ENCODE measurements around the gene TAOK3. TPM values are rescaled to one million over a fixed set of nuclear protein-coding genes. Genes with fewer than 3 reads are reported as not detected.

Gene TAOK3
- total and polyA plus RNA-seq, 2 of the 4 experiments (the other 2 are of a cell fraction), result 26.3 to 54.5 TPM

GRCh38 chr12:118145798-118146156, 226.9 kb downstream of the TAOK3 start:
- H3K9me1 ChIP-seq (ENCODE audit: insufficient read depth, low read length), result no peaks in the 10 kb centered on the region
- H4K8ac ChIP-seq (ENCODE audit: low read depth in 2 of 2, low read length in 2 of 2), result no peak overlapping the region
- H3K23ac ChIP-seq (ENCODE audit: low read depth, low read length), result no peak overlapping the region
- H3K14ac ChIP-seq (replicated peaks; ENCODE audit: low read depth, low read length), result no peak overlapping the region
- H4K5ac ChIP-seq (ENCODE audit: low read depth, low read length), result no peak overlapping the region
- H3K4me3 ChIP-seq (ENCODE audit: insufficient read depth, low read depth, low read length), result no peak overlapping the region
- intact Hi-C loops (cut with micrococcal nuclease), result no loop called here
- H2BK5ac ChIP-seq (ENCODE audit: low read depth, low read length, poor library complexity, severe bottlenecking), result no peak overlapping the region
- no peak overlapping the region for H2BK20ac ChIP-seq (ENCODE audit: low read depth, low read length)
- no peak overlapping the region for H2BK120ac ChIP-seq (ENCODE audit: low read depth, low read length)
- H3K79me1 ChIP-seq (ENCODE audit: low read depth in 1 of 2, low read length in 2 of 2), result peaks cover 4 to 11% of the 10 kb centered on the region in 2 experiments; a peak in 3 of 4 replicates
- no peak overlapping the region for H3K18ac ChIP-seq (ENCODE audit: low read depth, low read length)
- in situ Hi-C loops (cut with MboI; ENCODE audit: low sequenced_read_pairs), result loop anchor here (25.0 kb wide), 1 partner anchor 283 kb away; no protein-coding TSS in a partner anchor
- H3K4ac ChIP-seq (ENCODE audit: low read depth, low read length), result no peak overlapping the region
- CTCF ChIA-PET, result no interaction called here
- dilution Hi-C loops (cut with HindIII; ENCODE audit: low sequenced_read_pairs, unreplicated experiment), result no loop called here
- H2AK9ac ChIP-seq (replicated peaks; ENCODE audit: low read depth, low read length, poor library complexity), result no peak overlapping the region
- TF ChIP-seq POLR2A (IDR thresholded peaks at IDR 0.05; ENCODE audit: low read depth, low read length) (no peak), MAFK (IDR thresholded peaks at IDR 0.05; ENCODE audit: low read depth, low read length) (no peak)
- no TSS peak for BruUV-seq (replicated peaks)
- H3K27ac ChIP-seq (ENCODE audit: insufficient read depth, low read length), result no peak overlapping the region
- no peak overlapping the region for H3K9ac ChIP-seq (ENCODE audit: low read depth, low read length)
- no peak overlapping the region for H2AK5ac ChIP-seq (ENCODE audit: low read depth, low read length)
- no peak overlapping the region for H2BK15ac ChIP-seq (ENCODE audit: low read depth, low read length)
- no peak overlapping the region for H3K4me2 ChIP-seq (ENCODE audit: low read depth, low read length)
- DNase-seq (no peak), ATAC-seq (ENCODE audit: low read depth) (no peak)
- H3K4me1 ChIP-seq (ENCODE audit: control insufficient read depth, insufficient read depth, low read length), result no peaks in the 10 kb centered on the region
- H3K56ac ChIP-seq (ENCODE audit: extremely low read depth, insufficient read depth, low read length), result no peak overlapping the region
- no peaks in the 10 kb centered on the region for H4K20me1 ChIP-seq (ENCODE audit: insufficient read depth, low read length)
- peaks cover 42% of the 10 kb centered on the region for H3K36me3 ChIP-seq (ENCODE audit: control insufficient read depth, insufficient read depth, low read length)
- H4K91ac ChIP-seq (ENCODE audit: insufficient read depth, low read depth, low read length), result no peak overlapping the region
- H3K9me3 ChIP-seq (ENCODE audit: control insufficient read depth, insufficient read depth, low read length), result no peaks in the 10 kb centered on the region
- POLR2A ChIA-PET (ENCODE audit: unreplicated experiment), result no interaction called here
- H3K27me3 ChIP-seq (ENCODE audit: control insufficient read depth, insufficient read depth, low read length), result no peaks in the 10 kb centered on the region
- H2AFZ ChIP-seq (replicated peaks; ENCODE audit: low read length, poor library complexity), result no peak overlapping the region
- WGBS, 2 experiments (ENCODE audit: extremely low coverage in 2 of 2, insufficient read length in 1 of 2), result 86% methylated on average over 1 of the region's 9 CpGs; no CpG with 5 or more reads in 1 of the 2 experiments
